GM18520 (cell line): ENCODE data around the gene TBRG1.

Experiments used
- ATAC-seq: cut with Tn5 transposase; IDR thresholded peaks from one replicate; pipeline ENCODE4 v1.9.1; 2021; ENCODE audit not compliant: unreplicated experiment

The TBRG1 gene

DNA sequence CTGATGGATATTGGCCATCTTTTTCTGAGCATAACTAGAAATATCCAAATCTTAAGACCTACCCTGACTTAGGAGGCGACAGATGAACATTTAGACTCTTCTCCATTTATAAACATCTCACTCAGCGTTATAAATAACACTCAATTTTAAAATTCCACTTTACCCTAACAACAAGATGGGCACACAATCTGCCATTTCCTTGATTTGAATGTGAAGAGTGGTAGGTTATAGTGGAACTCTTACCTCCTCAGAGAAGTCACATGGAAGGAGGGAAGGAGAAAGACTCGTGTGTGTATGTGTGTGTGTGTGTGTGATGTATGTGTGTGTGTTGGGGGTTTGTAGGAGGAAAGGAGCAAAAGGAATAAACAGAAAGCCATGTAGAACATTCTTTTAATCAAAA, 35.8 kb downstream of the TBRG1 start:
- no peak for ATAC-seq

DNA sequence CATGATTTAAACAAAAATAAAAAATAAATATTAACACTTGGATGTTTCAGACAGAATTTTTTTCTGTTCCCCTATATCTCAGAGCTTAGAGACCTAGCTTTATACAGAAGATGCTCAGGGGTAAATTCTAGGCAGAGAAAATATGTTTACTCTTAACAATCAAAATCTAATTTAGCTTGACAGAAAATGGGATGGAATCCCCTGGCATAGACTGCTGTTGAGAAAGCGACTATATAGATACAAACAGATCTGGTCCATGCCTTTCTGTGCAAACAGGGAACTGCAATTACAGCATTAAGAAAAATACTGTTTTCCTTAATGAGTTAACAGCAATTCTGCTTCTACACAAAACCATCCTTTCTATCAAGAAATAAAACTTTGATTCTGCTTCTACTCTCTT, 36.3 kb downstream of the TBRG1 start:
- ATAC-seq: no peak

DNA sequence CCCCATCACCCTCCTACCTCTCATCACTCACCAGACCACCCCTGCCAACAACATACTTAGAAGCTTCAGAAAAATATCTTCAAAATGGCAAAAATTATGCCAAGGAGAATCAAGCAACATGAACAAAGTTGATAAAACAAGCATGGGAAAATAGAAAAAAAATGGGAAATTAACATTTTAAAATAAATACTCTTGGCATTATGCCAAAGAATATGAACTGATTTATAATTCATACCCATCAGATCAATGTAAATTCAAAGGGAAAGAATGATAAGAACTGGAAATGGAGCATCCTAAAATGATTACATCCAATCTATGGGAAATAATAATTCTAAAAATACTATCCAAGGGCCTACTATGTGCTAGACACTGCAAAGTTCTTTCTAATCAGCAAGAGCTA, 38.9 kb downstream of the TBRG1 start:
- ATAC-seq: no peak

DNA sequence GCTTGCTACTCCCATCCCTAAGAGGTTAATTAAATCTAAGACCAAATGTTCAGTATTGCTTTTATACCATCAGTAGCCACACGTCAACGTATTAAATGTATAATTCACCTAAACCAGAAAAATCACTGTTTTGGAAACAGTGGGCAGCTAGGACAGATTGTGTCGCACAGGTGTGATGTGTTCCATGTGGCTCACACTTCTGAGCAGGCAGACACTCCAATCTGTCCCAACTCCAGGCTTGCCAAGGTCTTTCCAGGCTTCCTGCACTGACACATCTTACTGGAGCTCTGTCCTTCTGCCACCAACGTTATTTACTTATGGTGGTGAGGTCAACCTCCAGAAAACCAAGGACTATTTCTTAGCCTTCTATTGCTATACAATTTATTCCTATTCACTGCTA, 39.4 kb downstream of the TBRG1 start:
- ATAC-seq: no peak

DNA sequence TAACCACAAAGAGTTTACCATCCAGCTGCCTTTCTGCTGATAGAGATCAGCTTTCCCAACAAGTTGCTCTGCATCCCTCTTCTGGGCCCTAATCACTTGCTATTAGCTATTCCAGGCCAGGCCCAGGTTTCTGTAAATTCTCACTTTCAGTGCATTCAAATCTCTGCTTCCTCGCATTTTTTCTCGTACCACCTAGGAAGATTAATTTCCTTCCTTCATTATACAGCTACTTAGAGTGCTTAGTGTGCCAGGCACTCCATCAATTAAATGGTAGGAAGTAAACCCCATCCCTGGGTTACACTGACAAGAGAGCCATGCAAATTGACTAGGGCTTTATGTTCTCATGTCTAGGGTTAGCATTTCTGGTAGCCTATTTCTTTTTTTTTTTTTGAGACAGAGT, 41.2 kb downstream of the TBRG1 start:
- ATAC-seq: no peak

DNA sequence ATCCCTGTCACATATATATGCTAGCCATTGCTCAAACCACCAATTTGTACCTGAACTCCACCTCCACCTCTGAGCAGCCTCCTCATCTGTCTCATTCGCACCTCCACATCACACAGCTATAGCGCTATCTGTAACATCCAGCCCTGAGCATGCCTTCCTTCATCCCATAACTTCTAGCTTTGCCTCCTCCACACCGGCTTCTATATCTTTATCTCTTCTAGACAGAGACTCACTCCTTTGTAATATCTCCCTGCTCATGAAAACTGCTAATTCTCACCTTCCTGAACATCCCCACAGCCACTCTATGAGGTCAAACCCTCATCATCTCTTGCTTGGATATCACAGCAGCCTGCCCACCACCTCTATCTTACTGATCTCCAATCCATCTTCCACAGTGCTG, 44.9 kb downstream of the TBRG1 start:
- no peak for ATAC-seq

DNA sequence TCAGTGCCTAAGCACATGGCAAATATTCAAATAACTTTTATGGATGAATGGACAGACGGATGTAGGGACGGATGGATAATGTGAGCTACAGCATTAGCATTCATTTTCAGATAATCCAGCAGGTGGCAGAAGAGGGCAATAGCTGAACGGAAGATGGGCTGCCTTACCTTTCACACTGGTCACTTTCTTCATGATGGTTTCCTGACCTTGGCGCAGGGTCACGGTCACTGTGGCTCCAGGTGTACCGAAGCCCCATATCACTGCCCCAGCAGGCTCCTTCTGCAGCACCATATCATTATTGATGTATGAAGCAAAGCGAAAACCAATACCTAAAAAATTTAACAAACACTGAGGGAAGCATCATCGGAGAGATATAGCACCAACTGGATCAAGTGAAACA, 46.5 kb downstream of the TBRG1 start:
- peak; percentile 32 for ATAC-seq

DNA sequence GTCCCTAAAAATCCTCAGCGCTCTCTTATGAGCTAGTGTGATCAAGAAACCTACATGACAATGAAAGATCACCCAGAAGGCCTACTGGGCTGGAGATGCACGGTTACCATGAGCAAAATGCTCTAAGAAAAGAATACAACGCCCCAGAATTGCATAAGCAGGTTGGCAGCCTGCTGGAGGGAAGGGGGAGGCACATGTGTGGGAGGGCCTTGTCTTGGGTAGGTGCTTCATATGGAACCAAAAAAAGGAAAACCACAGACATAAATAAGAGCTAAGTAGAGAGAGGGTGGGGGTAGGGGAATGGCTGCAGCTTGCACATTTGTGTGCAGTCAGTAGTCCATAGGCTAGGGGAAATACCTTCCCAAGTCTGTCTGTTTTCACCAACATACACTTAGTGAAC, 48.1 kb downstream of the TBRG1 start:
- ATAC-seq: no peak

DNA sequence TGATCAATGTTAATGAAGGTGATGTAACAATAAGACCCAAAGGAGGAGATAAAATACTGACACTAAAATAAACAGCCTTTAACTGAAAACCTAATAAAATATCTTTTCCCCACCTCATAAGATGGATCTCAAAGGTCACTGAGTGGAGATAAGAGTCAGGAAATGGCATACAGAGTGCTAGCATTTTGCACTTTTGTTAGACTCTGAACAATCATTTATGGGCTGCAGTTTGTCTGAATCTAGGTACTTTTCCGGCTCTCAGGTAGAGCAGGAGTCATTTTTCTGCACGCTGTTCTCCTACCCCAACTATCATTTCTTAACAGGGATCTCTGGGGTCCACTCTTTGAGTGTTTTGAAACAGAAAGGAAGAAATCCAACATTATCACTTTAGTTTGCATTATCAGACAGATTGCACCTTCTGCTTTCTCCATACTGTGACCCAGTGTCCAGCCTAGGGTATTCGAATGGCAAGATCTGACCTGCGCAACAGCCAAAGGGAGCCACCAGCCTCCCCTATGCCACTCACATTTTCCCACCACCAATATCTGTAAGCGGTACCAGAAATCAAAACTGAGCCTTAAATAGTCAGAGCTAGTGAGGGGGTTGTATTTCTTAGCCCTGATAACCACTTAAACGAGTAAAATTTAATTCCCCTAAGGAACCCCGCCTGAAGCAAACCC, 50.0 kb downstream of the TBRG1 start:
- no peak for ATAC-seq

DNA sequence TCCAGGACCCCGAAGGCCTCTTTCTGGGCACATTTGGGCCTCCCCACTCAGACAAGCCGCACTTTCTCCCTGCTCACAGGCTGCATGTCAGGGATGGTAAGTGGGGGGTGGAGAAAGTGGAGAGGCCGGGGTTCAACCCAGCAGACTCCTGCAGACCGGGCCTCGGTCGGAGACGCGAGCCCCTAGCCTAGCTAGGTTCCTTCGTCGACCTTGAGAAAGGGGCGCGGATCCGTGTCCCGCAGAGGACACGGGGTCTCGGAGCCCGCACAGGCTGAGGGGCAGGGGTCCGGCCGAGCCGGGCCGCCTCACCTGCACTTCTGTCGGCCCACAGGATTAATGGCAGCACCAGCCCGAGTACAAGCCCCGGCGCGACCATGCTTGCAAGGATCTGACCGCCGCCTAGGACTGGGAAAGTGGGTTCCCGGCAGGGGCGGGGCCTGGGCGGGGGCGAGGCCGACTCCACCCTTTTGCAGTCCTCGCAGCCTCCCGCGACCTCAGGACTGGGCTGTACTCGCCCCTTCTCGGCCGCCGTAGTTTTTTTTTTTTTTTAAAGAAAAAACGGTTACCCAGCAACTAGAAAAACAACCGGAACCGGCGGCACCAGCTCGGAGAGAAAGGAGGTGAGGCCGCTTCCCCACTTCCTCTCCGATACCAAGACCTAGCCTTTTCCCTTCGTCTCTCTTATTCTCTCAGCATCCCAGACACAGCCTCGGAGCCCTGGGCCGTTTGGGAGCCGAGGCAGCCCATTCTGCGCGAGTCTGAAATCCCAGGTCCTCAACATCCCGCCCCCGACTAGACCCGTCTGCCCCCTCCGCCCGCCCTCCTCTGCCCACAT, 50.9 kb downstream of the TBRG1 start, which contains the start of the genes SIAE and SPA17:
SIAE (minus strand) TSS at position 407 of the 835 bp plus-strand sequence; CDS start at position 376, 31 bp downstream.
SPA17 (plus strand) TSS at position 572 of the 835 bp plus-strand sequence. CDS start 1,361 bp downstream, outside the sequence.
- ATAC-seq: peak; percentile 68

DNA sequence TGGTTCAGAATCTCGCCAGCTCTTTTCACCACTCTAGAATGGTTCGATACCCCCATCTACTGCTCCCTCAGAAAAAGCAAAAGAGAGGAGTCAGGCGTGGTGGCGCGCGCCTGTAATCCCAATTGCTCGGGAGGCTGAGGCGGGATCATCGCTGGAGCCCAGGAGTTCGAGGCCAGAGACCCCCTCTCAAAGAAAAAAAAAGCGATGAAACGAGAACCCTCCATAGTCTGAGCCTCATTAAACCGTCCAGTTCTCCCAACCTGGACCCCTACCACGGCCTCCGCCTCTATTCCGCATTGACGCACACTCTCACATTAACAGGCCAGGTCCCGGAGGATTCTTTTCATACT, 51.5 kb downstream of the TBRG1 start:
- no peak for ATAC-seq

DNA sequence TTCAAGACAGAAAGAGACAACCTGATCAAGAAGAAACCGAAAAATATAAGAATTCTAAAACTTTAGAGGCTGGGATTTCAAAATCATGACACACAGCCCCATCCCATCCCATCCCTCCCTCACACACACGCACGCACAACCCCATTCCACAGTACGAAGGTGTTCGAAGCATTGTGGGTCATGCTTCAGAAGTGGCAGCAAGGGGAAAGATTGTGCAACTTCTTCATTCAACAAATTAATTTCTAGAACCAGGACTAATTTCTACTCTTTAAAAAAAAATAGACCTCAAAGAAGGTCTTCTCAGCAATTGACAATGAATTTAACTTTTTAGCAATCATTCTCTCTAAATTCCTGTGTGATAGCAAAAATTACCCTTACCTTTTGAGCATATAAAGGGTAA, 51.9 kb downstream of the TBRG1 start:
- no peak for ATAC-seq

DNA sequence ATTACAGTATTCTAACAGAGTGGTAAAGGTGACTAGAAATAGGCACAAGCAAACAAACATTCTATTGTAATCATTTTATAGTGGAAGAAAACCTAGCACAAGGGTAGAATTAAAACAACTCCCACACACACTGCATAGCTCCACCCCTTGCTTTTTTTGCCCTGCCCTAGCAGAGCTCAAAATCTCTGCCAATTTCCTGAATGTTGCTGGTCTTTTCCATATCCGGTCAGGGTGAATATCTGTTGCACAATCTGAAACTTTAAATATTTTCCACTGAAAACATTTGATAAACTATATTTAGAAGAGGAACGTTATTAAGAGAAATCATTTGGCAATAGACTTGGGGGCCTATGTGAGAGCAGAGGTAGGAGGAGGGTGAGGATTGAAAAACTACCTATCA, 53.7 kb downstream of the TBRG1 start:
- ATAC-seq: no peak

DNA sequence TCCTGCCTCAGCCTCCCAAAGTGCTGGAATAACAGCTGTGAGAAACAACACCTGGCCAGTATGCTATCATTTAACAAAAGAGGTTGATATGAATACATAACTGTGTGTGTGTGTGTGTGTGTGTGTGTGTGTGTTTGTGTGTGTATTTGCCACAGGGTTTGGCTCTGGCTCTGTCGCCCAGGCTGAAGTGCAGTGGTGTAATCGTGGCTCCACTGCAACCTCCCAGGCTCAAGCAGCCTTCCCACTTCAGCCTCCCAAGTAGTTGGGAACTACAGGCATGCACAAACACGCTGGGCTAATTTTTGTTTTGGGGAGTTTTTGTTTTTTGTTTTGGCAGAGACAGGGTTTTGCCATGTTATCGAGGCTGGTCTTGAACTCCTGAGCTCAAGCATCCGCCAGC, 55.8 kb downstream of the TBRG1 start:
- ATAC-seq: no peak

DNA sequence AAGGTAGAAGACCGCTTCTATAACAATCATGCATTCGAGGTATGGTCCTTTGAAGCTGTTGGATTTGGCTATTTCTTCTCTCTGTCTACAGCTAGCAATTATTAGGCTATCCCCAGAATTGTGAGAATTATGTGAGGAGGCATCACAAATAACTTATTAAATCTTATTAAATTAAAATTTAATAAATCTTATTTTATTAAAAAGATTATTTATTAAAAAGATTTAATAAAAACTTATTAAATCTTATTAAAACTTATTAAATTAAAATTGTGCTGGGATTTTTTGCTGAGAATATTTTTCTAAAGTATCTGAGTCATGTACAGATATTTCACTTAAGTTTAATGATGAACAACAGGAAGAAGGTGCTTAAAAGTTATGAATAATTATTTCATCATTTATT, 58.8 kb downstream of the TBRG1 start:
- ATAC-seq: no peak

DNA sequence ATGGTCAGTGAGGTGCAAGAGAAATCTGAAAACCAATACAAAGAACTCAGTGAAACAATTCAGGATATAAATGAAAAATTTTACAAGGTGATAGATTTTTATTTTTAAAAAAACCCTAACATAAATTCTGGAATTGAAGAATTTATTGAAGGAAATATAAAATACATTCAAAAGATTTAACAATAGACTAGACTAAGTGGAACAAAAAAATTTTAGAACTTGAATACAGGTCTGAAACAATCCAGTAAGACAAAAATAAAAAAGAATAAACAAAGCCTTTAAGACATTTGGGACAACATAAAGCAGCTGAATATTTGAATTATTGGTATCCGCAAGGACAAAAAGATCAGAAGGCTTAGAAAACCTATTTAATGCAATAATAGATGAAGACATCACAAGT, 59.8 kb downstream of the TBRG1 start:
- no peak for ATAC-seq
